GM12878 (cell line): ENCODE data around the gene VRK3. TPM values are rescaled to one million over a fixed set of nuclear protein-coding genes. Genes with fewer than 3 reads are reported as not detected.

Source experiments
- ATAC-seq: fragments of 200-7000 bp; cut with Tn5 transposase; 3 replicates; pipeline ENCODE4 v1.9.1; 2020; ENCODE audit warnings: mild to moderate bottlenecking, moderate library complexity
- BruUV-seq: library from RNA; stranded (reverse); fragments of 400-500 nt; replicated peaks from 2 replicates; lab custom pipeline; 2021; lab: Mats Ljungman, UMichigan
- CTCF ChIA-PET: fragments of 300-600 bp; sonication (Branson Sonifier 250); formaldehyde crosslinking; extraction: SDS; loops from one replicate; lab custom pipeline; 2021; ENCODE audit warnings: inconsistent platforms; lab: Yijun Ruan, JAX
- POLR2A ChIA-PET: fragments of 350-600 bp; formaldehyde crosslinking; extraction: SDS; loops from one replicate; lab custom pipeline; 2021; ENCODE audit warnings: inconsistent platforms; lab: Charles Lee
- RAD21 ChIA-PET: fragments of 300-600 bp; sonication (Branson Sonifier 250); formaldehyde crosslinking; loops from one replicate; lab custom pipeline; 2023; ENCODE audit warnings: antibody characterized with exemption; ENCODE audit not compliant: unreplicated experiment; lab: Charles Lee
- SMC1A ChIA-PET: fragments of 300-600 bp; sonication (Branson Sonifier 250); formaldehyde crosslinking; loops from one replicate; lab custom pipeline; 2023; ENCODE audit not compliant: unreplicated experiment, uncharacterized antibody; lab: Charles Lee
- DNase-seq: peaks from one replicate; pipeline ENCODE4 v3.0.0-alpha.2; 2011; ENCODE audit warnings: low read depth, low spot score
- FAIRE-seq: peaks from 3 replicates; lab custom pipeline; 2011; peaks lifted over from hg19 to GRCh38; lab: Jason Lieb, UNC
- H2AFZ ChIP-seq: 2 replicates; pipeline ENCODE4 v1.6.0; 2011; ENCODE audit warnings: low read depth, low read length, control low read depth; ENCODE audit not compliant: control insufficient read depth
- H3K27ac ChIP-seq: 2 replicates; pipeline ENCODE4 v1.5.1; 2011; ENCODE audit warnings: control low read depth; ENCODE audit not compliant: control insufficient read depth, insufficient read depth
- H3K27me3 ChIP-seq, 2 experiments: replicated peaks in 1 of 2; 2 replicates each; pipeline versions ENCODE4 v1.6.0 to v1.6.1; 2011; ENCODE audit warnings: low read length in 1 of 2; ENCODE audit not compliant: control insufficient read depth in 2 of 2, insufficient read depth in 2 of 2
- H3K36me3 ChIP-seq, 2 experiments: 2 replicates each; pipeline ENCODE4 v1.5.1; 2011; ENCODE audit warnings: low read length in 1 of 2; ENCODE audit not compliant: control insufficient read depth in 2 of 2, insufficient read depth in 2 of 2
- H3K4me1 ChIP-seq: 2 replicates; pipeline ENCODE4 v1.6.1; 2011; ENCODE audit warnings: mild to moderate bottlenecking, low read length, moderate library complexity, mixed read lengths; ENCODE audit not compliant: control insufficient read depth, insufficient read depth
- H3K4me2 ChIP-seq: 2 replicates; pipeline ENCODE4 v1.6.0; 2011; ENCODE audit warnings: control low read depth; ENCODE audit not compliant: control insufficient read depth, insufficient read depth
- H3K4me3 ChIP-seq: fragments of 200-600 bp; sonication (generic); 2 replicates; pipeline ENCODE4 v1.5.1; 2016
- H3K79me2 ChIP-seq: 2 replicates; pipeline ENCODE4 v1.6.0; 2011; ENCODE audit warnings: low read length; ENCODE audit not compliant: control insufficient read depth, insufficient read depth
- H3K9ac ChIP-seq: 2 replicates; pipeline ENCODE4 v1.8.0; 2011; ENCODE audit warnings: low read length, control low read depth, mixed read lengths; ENCODE audit not compliant: control insufficient read depth, insufficient read depth
- H3K9me3 ChIP-seq: replicated peaks from 3 replicates; pipeline ENCODE4 v1.5.1; 2011; ENCODE audit warnings: mild to moderate bottlenecking, low read length; ENCODE audit not compliant: control insufficient read depth, insufficient read depth
- H4K20me1 ChIP-seq: 2 replicates; pipeline ENCODE4 v1.6.0; 2011; ENCODE audit not compliant: control insufficient read depth, insufficient read depth
- ATF2 ChIP-seq: IDR thresholded peaks from 2 replicates; pipeline ENCODE4 v1.6.1; 2012; ENCODE audit warnings: low read length, inconsistent platforms
- CBFB ChIP-seq: IDR thresholded peaks from 2 replicates; pipeline ENCODE4 v1.6.1; 2016; ENCODE audit warnings: antibody characterized with exemption, low read depth
- CREB1 ChIP-seq: IDR thresholded peaks from 2 replicates; pipeline ENCODE4 v1.6.1; 2012; ENCODE audit warnings: low read depth, mild to moderate bottlenecking, inconsistent platforms
- EED ChIP-seq: sonication (generic); IDR thresholded peaks from 2 replicates; pipeline ENCODE4 v1.6.1; 2016; ENCODE audit warnings: antibody characterized with exemption, low read depth
- HDAC2 ChIP-seq: fragments of 200-600 bp; sonication (generic); IDR thresholded peaks from 2 replicates; pipeline ENCODE4 v1.6.1; 2017
- IKZF1 ChIP-seq: fragments of 450-650 bp; conservative IDR thresholded peaks from 2 replicates; pipeline ENCODE4 v1.6.1; 2017; ENCODE audit warnings: antibody characterized with exemption, mild to moderate bottlenecking
- JUNB ChIP-seq: IDR thresholded peaks from 2 replicates; pipeline ENCODE4 v1.6.1; 2016; ENCODE audit warnings: antibody characterized with exemption, mild to moderate bottlenecking
- MEF2A ChIP-seq: IDR thresholded peaks from 2 replicates; pipeline ENCODE4 v1.6.1; 2011; ENCODE audit warnings: low read depth, mild to moderate bottlenecking, low read length, moderate library complexity; ENCODE audit not compliant: insufficient read depth
- MEF2B ChIP-seq: fragments of 450-650 bp; IDR thresholded peaks from 2 replicates; pipeline ENCODE4 v1.6.1; 2018; ENCODE audit warnings: mild to moderate bottlenecking, moderate library complexity; ENCODE audit not compliant: partially characterized antibody, poor library complexity, severe bottlenecking
- MYB ChIP-seq: fragments of 150-350 bp; IDR thresholded peaks from 2 replicates; pipeline ENCODE4 v1.6.1; 2014; ENCODE audit warnings: mild to moderate bottlenecking, low read depth, low read length, borderline replicate concordance
- PAX5 ChIP-seq: IDR thresholded peaks from 2 replicates; pipeline ENCODE4 v1.6.1; 2011; ENCODE audit warnings: low read depth, low read length, borderline replicate concordance
- RAD21 ChIP-seq: IDR thresholded peaks from 2 replicates; pipeline ENCODE4 v1.6.1; 2011; ENCODE audit warnings: mild to moderate bottlenecking, low read depth, low read length, moderate library complexity; ENCODE audit not compliant: insufficient read depth
- RAD51 ChIP-seq: fragments of 450-650 bp; IDR thresholded peaks from 2 replicates; pipeline ENCODE4 v1.6.1; 2016; ENCODE audit warnings: moderate library complexity, mild to moderate bottlenecking, inconsistent platforms
- RUNX3 ChIP-seq: IDR thresholded peaks from 2 replicates; pipeline ENCODE4 v1.6.1; 2012; ENCODE audit warnings: low read length, inconsistent platforms
- SMARCA5 ChIP-seq: fragments of 450-650 bp; IDR thresholded peaks from 2 replicates; pipeline ENCODE4 v1.6.1; 2017; ENCODE audit warnings: mild to moderate bottlenecking
- SRF ChIP-seq, 2 experiments: IDR thresholded peaks; 2 replicates each; pipeline ENCODE4 v1.6.1; 2011; ENCODE audit warnings: low read depth in 2 of 2, low read length in 2 of 2, mild to moderate bottlenecking in 1 of 2, moderate library complexity in 1 of 2
- TBL1XR1 ChIP-seq: IDR thresholded peaks from 2 replicates; pipeline ENCODE4 v1.6.1; 2012; ENCODE audit warnings: low read depth, low read length, improper control_type of control experiment
- WGBS: methylation state at CpG from one replicate; pipeline ENCODE4 v1.1.6; 2016; ENCODE audit warnings: low lambda C conversion rate; ENCODE audit not compliant: insufficient replicate concordance, insufficient coverage; ENCODE audit errors: missing lambda C conversion rate; 5-methylcytosine and 5-hydroxymethylcytosine counted together
- in situ Hi-C: fragments of 300-500 bp; cut with MboI; formaldehyde crosslinking; loops from 9 replicates; pipeline ENCODE4 v1.14.3; 2018; ENCODE audit warnings: mixed read lengths
- intact Hi-C: fragments of 100-400 bp; cut with micrococcal nuclease; formaldehyde crosslinking; loops from one replicate; pipeline ENCODE4 v1.14.2; 2022; ENCODE audit not compliant: unreplicated experiment
- polyA plus RNA-seq, 11 experiments: library from polyadenylated mRNA; depleted of rRNA in 4 of 11; unstranded in 6 of 11; stranded (reverse) in 5 of 11; fragments of >200 nt; fragmentation: Nextera tagmentation in 4 of 11; fragmentation: Illumina TruSeq in 1 of 11; extraction: Ambion mirVana in 4 of 11; extraction: Trizol in 1 of 11; gene quantifications; 1 replicate in 1 of 11; 2 replicates in 10 of 11; pipeline versions ENCODE4 v1.2.1 to v1.2.3, GENCODE V29; 2011 to 2016; ENCODE audit warnings: inconsistent platforms in 2 of 11, missing spikeins in 2 of 11, low read depth in 1 of 11
- total RNA-seq, 4 experiments: library from RNA; depleted of rRNA in 3 of 4; stranded (reverse); fragments of >200 nt in 3 of 4; fragmentation: Illumina TruSeq in 1 of 4; extraction: Trizol in 1 of 4; gene quantifications; 2 replicates each; pipeline versions ENCODE4 v1.2.1 to v1.2.3, GENCODE V29; 2013 to 2021
- TF ChIP-seq, protein P1 (sequence below): fragments of 450-650 bp; IDR thresholded peaks from 2 replicates; pipeline ENCODE4 v1.6.1; 2017; ENCODE audit warnings: antibody characterized with exemption, mild to moderate bottlenecking, moderate library complexity
- TF ChIP-seq, protein P2 (sequence below): IDR thresholded peaks from 2 replicates; pipeline ENCODE4 v1.6.1; 2011; ENCODE audit warnings: low read depth, low read length, improper control_type of control experiment, borderline replicate concordance

VRK3 gene
- total and polyA plus RNA-seq, 10 of the 15 experiments (the other 5 are each of a cell fraction or from before 2014, with no cell fraction given) = 17.3 to 61.9 (median 35.5) TPM

GRCh38 chr19:50003810-50004419, 21.3 kb downstream of the VRK3 start:
- Histone ChIP-seq H3K4me1 (peaks cover 16% of the 10 kb centered on the region), H3K9ac (no peak overlapping the region), H3K27me3 (no peaks in the 10 kb centered on the region), H3K4me2 (0 out of 2 replicates have a peak overlapping the region, but pooled peaks have one; percentile 11), H3K27ac (0 out of 2 replicates have a peak overlapping the region, but pooled peaks have one; percentile 10), H4K20me1 (no peaks in the 10 kb centered on the region), H3K4me3 (0 out of 2 replicates have a peak overlapping the region, but pooled peaks have one; percentile 55), H3K9me3 (no peaks in the 10 kb centered on the region), H2AFZ (no peak overlapping the region), H3K79me2 (no peaks in the 10 kb centered on the region; the same call in 1 of the 2 replicates), H3K36me3 (peaks cover 20 to 25% of the 10 kb centered on the region in 2 experiments; a peak in 3 of 4 replicates)
- 54% methylated on average over 11 of the region's 11 CpGs for WGBS
- peak; percentile 44 for DNase-seq
- SMC1A ChIA-PET = interaction anchor here (1.3 kb wide), 1 partner anchor 20 kb away, joined by 3 read pairs; no protein-coding TSS in a partner anchor
- in situ Hi-C loops (no loop called here), intact Hi-C loops (no loop called here)
- ATAC-seq = peak; percentile 93
- BruUV-seq = no TSS peak
- POLR2A ChIA-PET = interaction anchor here (0.6 kb wide), 1 partner anchor 22 kb away, joined by 10 read pairs; the partner anchor contains the start of gene ZNF473
- RAD21 ChIA-PET = no interaction called here
- FAIRE-seq = peak; percentile 79
- CTCF ChIA-PET = no interaction called here
- TF ChIP-seq ATF2 (peak; percentile 55; the same call in 1 of the 2 replicates), MEF2A (peak; percentile 95), MEF2B (peak; percentile 60), PAX5 (peak; percentile 77; the same call in 1 of the 2 replicates), SRF (IDR thresholded peaks at IDR 0.05; ENCODE audit: low read depth in 2 of 2, low read length in 2 of 2) (peak in 1 of 2 experiments; percentile 44; a peak in 1 of 4 replicates), RUNX3 (peak; percentile 98), EED (peak; percentile 83), HDAC2 (no peak), RAD21 (no peak), MYB (no peak), CREB1 (0 out of 2 replicates have a peak, but pooled peaks have one; percentile 12), RAD51 (no peak), IKZF1 (peak; percentile 63), JUNB (peak; percentile 74), SMARCA5 (peak; percentile 50; the same call in 1 of the 2 replicates), TBL1XR1 (no peak), CBFB (peak; percentile 73; the same call in 1 of the 2 replicates)
- TF ChIP-seq, protein P1, sequence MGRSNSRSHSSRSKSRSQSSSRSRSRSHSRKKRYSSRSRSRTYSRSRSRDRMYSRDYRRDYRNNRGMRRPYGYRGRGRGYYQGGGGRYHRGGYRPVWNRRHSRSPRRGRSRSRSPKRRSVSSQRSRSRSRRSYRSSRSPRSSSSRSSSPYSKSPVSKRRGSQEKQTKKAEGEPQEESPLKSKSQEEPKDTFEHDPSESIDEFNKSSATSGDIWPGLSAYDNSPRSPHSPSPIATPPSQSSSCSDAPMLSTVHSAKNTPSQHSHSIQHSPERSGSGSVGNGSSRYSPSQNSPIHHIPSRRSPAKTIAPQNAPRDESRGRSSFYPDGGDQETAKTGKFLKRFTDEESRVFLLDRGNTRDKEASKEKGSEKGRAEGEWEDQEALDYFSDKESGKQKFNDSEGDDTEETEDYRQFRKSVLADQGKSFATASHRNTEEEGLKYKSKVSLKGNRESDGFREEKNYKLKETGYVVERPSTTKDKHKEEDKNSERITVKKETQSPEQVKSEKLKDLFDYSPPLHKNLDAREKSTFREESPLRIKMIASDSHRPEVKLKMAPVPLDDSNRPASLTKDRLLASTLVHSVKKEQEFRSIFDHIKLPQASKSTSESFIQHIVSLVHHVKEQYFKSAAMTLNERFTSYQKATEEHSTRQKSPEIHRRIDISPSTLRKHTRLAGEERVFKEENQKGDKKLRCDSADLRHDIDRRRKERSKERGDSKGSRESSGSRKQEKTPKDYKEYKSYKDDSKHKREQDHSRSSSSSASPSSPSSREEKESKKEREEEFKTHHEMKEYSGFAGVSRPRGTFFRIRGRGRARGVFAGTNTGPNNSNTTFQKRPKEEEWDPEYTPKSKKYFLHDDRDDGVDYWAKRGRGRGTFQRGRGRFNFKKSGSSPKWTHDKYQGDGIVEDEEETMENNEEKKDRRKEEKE = no peak
- TF ChIP-seq, protein P2, sequence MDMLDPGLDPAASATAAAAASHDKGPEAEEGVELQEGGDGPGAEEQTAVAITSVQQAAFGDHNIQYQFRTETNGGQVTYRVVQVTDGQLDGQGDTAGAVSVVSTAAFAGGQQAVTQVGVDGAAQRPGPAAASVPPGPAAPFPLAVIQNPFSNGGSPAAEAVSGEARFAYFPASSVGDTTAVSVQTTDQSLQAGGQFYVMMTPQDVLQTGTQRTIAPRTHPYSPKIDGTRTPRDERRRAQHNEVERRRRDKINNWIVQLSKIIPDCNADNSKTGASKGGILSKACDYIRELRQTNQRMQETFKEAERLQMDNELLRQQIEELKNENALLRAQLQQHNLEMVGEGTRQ = no peak
